ENCODE data around the gene ZNF398.

DNA sequence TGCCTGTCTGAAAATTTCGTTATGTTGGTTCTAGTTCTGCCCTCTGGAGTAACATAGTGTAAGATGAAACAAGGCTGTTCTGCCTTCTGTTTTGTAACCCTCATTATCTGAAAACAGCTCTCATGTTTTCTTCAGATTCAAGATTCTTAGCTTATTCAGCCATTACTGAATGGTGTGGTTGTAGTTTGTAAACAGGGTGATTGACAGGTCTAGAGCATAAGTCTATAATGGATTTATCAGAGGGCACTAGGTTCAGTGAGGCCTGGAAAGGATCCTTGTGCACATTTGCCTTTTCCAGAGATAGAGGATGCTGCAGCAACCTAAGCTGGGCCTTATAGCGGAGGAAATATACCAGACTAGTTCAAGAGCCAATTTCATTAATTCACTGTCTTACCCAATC, 6.1 kb downstream of the ZNF398 start:
- TF ChIP-seq, protein P1, sequence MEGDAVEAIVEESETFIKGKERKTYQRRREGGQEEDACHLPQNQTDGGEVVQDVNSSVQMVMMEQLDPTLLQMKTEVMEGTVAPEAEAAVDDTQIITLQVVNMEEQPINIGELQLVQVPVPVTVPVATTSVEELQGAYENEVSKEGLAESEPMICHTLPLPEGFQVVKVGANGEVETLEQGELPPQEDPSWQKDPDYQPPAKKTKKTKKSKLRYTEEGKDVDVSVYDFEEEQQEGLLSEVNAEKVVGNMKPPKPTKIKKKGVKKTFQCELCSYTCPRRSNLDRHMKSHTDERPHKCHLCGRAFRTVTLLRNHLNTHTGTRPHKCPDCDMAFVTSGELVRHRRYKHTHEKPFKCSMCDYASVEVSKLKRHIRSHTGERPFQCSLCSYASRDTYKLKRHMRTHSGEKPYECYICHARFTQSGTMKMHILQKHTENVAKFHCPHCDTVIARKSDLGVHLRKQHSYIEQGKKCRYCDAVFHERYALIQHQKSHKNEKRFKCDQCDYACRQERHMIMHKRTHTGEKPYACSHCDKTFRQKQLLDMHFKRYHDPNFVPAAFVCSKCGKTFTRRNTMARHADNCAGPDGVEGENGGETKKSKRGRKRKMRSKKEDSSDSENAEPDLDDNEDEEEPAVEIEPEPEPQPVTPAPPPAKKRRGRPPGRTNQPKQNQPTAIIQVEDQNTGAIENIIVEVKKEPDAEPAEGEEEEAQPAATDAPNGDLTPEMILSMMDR (IDR thresholded peaks at IDR 0.05) = no peak
- no peak for TF ChIP-seq POLR2A (IDR thresholded peaks at IDR 0.05)
